CD4-positive, alpha-beta memory T cell (primary cell): Measurements from ENCODE around the gene USP10. TPM values are rescaled to one million over a fixed set of nuclear protein-coding genes. Genes with fewer than 3 reads are reported as not detected.

Source experiments
- CTCF ChIA-PET: fragments of 350-600 bp; sonication (Branson Sonifier 250); formaldehyde crosslinking; loops from one replicate; lab custom pipeline; 2021; ENCODE audit warnings: inconsistent platforms; ENCODE audit not compliant: partially characterized antibody; lab: Charles Lee
- POLR2A ChIA-PET: fragments of 350-600 bp; sonication (Branson Sonifier 250); formaldehyde crosslinking; loops from one replicate; lab custom pipeline; 2021; ENCODE audit not compliant: partially characterized antibody; lab: Charles Lee
- DNase-seq, 5 donors: peaks; one replicate each; pipeline versions ENCODE4 v3.0.0 to v3.0.0-alpha.2; 2020 to 2022; ENCODE audit warnings: mixed read lengths in 1 of 5
- H3K27ac ChIP-seq: one replicate; pipeline ENCODE4 v1.7.0; 2013; ENCODE audit warnings: low read depth, low read length
- H3K27me3 ChIP-seq: 2 replicates; pipeline ENCODE4 v1.7.0; 2013; ENCODE audit warnings: mild to moderate bottlenecking, low read length, moderate library complexity; ENCODE audit not compliant: insufficient read depth
- H3K36me3 ChIP-seq: 2 replicates; pipeline ENCODE4 v1.7.0; 2013; ENCODE audit warnings: mild to moderate bottlenecking, low read length, moderate library complexity; ENCODE audit not compliant: insufficient read depth
- H3K4me1 ChIP-seq: 2 replicates; pipeline ENCODE4 v1.7.0; 2013; ENCODE audit warnings: mild to moderate bottlenecking, low read length, moderate library complexity; ENCODE audit not compliant: insufficient read depth
- H3K4me3 ChIP-seq, 2 donors: one replicate each; pipeline ENCODE4 v1.7.0; 2013; ENCODE audit warnings: low read length in 2 of 2, mild to moderate bottlenecking in 1 of 2
- H3K9me3 ChIP-seq, 2 donors: one replicate each; pipeline ENCODE4 v1.7.0; 2013; ENCODE audit warnings: low read length in 2 of 2, control low read depth in 1 of 2; ENCODE audit not compliant: control insufficient read depth in 1 of 2
- H3K27ac Mint-ChIP-seq, 7 donors: one replicate each; pipeline ENCODE4 v1.8.0; 2020 to 2021; ENCODE audit warnings: mixed read lengths in 7 of 7, mild to moderate bottlenecking in 6 of 7, inconsistent platforms in 3 of 7, moderate library complexity in 3 of 7
- H3K27me3 Mint-ChIP-seq, 2 donors: one replicate each; pipeline ENCODE4 v1.8.0; 2020 to 2021; ENCODE audit warnings: mixed read lengths in 2 of 2
- H3K36me3 Mint-ChIP-seq, 2 donors: one replicate each; pipeline ENCODE4 v1.8.0; 2020 to 2021; ENCODE audit warnings: mixed read lengths in 2 of 2, inconsistent platforms in 1 of 2, mild to moderate bottlenecking in 1 of 2
- H3K4me1 Mint-ChIP-seq, 4 donors: one replicate each; pipeline ENCODE4 v1.8.0; 2020 to 2021; ENCODE audit warnings: mixed read lengths in 4 of 4, mild to moderate bottlenecking in 1 of 4
- H3K4me3 Mint-ChIP-seq, 8 donors: one replicate each; pipeline ENCODE4 v1.8.0; 2020 to 2021; ENCODE audit warnings: mixed read lengths in 8 of 8, mild to moderate bottlenecking in 7 of 8, moderate library complexity in 6 of 8, inconsistent platforms in 3 of 8
- H3K9me3 Mint-ChIP-seq, 8 donors: one replicate each; pipeline ENCODE4 v1.8.0; 2020 to 2021; ENCODE audit warnings: mixed read lengths in 8 of 8, mild to moderate bottlenecking in 5 of 8, inconsistent platforms in 3 of 8, moderate library complexity in 1 of 8
- intact Hi-C: fragments of 100-400 bp; cut with micrococcal nuclease; formaldehyde crosslinking; loops from one replicate; pipeline ENCODE4 v1.15.1; 2023
- polyA plus RNA-seq, 2 donors: library from polyadenylated mRNA; unstranded; fragments of 300-500 nt; fragmentation: Illumina TruSeq; gene quantifications; one replicate each; pipeline ENCODE4 v1.2.3, GENCODE V29; 2021
- total RNA-seq, 2 experiments: library from RNA; stranded (reverse); gene quantifications; one replicate each; pipeline ENCODE4 v1.2.3, GENCODE V29; 2021

USP10 gene
- total and polyA plus RNA-seq, 4 experiments from 2014 or later, result 89.0 to 419 (median 181) TPM

GRCh38 chr16:84813141-84813934 is 113.5 kb downstream of the USP10 start:
- Histone ChIP-seq H3K27me3 (no peaks in the 10 kb centered on the region), H3K36me3 (no peaks in the 10 kb centered on the region), H3K4me1 (peaks cover 9% of the 10 kb centered on the region), H3K27ac (no peak overlapping the region), H3K4me3 (no peak overlapping the region), H3K9me3 (no peaks in the 10 kb centered on the region)
- DNase-seq, result no peak
- intact Hi-C loops, result no loop called here
- peak overlapping the region in 1 of 7 donors; percentile 13 for H3K27ac Mint-ChIP-seq
- ChIA-PET POLR2A (no interaction called here), CTCF (interaction anchor here (1.1 kb wide), 1 partner anchor 59 kb away, joined by 4 read pairs; no protein-coding TSS in a partner anchor)
- no peak overlapping the region for H3K4me3 Mint-ChIP-seq
- H3K27me3 Mint-ChIP-seq, result peaks cover 0 to 2% of the 10 kb centered on the region in 2 donors
- H3K36me3 Mint-ChIP-seq, result no peaks in the 10 kb centered on the region
- H3K9me3 Mint-ChIP-seq, result peaks cover 0 to 2% (median 0%) of the 10 kb centered on the region in 8 donors
- peaks cover 4 to 18% (median 9%) of the 10 kb centered on the region in 4 donors for H3K4me1 Mint-ChIP-seq

GRCh38 chr16:84815462-84815861 is 115.7 kb downstream of the USP10 start:
- intact Hi-C loops, result no loop called here
- peaks cover 10 to 29% (median 15%) of the 10 kb centered on the region in 4 donors for H3K4me1 Mint-ChIP-seq
- peaks cover 0 to 2% (median 0%) of the 10 kb centered on the region in 8 donors for H3K9me3 Mint-ChIP-seq
- H3K27me3 Mint-ChIP-seq, result peaks cover 2% of the 10 kb centered on the region in 2 donors
- ChIA-PET CTCF (no interaction called here), POLR2A (no interaction called here)
- H3K36me3 Mint-ChIP-seq, result no peaks in the 10 kb centered on the region
- Histone ChIP-seq H3K4me1 (peaks cover 20% of the 10 kb centered on the region), H3K36me3 (no peaks in the 10 kb centered on the region), H3K9me3 (no peaks in the 10 kb centered on the region), H3K27ac (no peak overlapping the region), H3K27me3 (no peaks in the 10 kb centered on the region), H3K4me3 (no peak overlapping the region)
- no peak for DNase-seq
- H3K4me3 Mint-ChIP-seq, result no peak overlapping the region
- H3K27ac Mint-ChIP-seq, result no peak overlapping the region

- POLR2A ChIA-PET, result no interaction called here
- no peak overlapping the region for H3K27ac Mint-ChIP-seq
- peaks cover 2% of the 10 kb centered on the region in 2 donors for H3K27me3 Mint-ChIP-seq
- no peaks in the 10 kb centered on the region for H3K9me3 ChIP-seq
- H3K27me3 ChIP-seq, result no peaks in the 10 kb centered on the region
- no peaks in the 10 kb centered on the region for H3K36me3 Mint-ChIP-seq
- H3K4me3 Mint-ChIP-seq, result no peak overlapping the region
- no peaks in the 10 kb centered on the region for H3K36me3 ChIP-seq
- peaks cover 21% of the 10 kb centered on the region for H3K4me1 ChIP-seq
- H3K27ac ChIP-seq, result no peak overlapping the region
- H3K9me3 Mint-ChIP-seq, result peaks cover 0 to 2% (median 0%) of the 10 kb centered on the region in 8 donors
- no peak for DNase-seq
- CTCF ChIA-PET, result no interaction called here
- intact Hi-C loops, result no loop called here
- H3K4me3 ChIP-seq, result no peak overlapping the region
- peaks cover 9 to 30% (median 13%) of the 10 kb centered on the region in 4 donors for H3K4me1 Mint-ChIP-seq
Measured at GRCh38 chr16:84816023-84816422, 116.2 kb downstream of the USP10 start.

GRCh38 chr16:84816485-84816884 is 116.7 kb downstream of the USP10 start:
- Histone ChIP-seq H3K27ac (no peak overlapping the region), H3K9me3 (no peaks in the 10 kb centered on the region), H3K36me3 (no peaks in the 10 kb centered on the region), H3K4me1 (peaks cover 18% of the 10 kb centered on the region), H3K4me3 (no peak overlapping the region), H3K27me3 (no peaks in the 10 kb centered on the region)
- CTCF ChIA-PET, result no interaction called here
- no peak overlapping the region for H3K4me3 Mint-ChIP-seq
- no peak overlapping the region for H3K27ac Mint-ChIP-seq
- POLR2A ChIA-PET, result no interaction called here
- peaks cover 2 to 3% of the 10 kb centered on the region in 2 donors for H3K27me3 Mint-ChIP-seq
- no peaks in the 10 kb centered on the region for H3K36me3 Mint-ChIP-seq
- DNase-seq, result no peak
- peaks cover 0 to 2% (median 0%) of the 10 kb centered on the region in 8 donors for H3K9me3 Mint-ChIP-seq
- H3K4me1 Mint-ChIP-seq, result peaks cover 8 to 30% (median 15%) of the 10 kb centered on the region in 4 donors
- intact Hi-C loops, result no loop called here

GRCh38 chr16:84817206-84817605 is 117.4 kb downstream of the USP10 start:
- intact Hi-C loops, result no loop called here
- no peak overlapping the region for H3K27ac ChIP-seq
- Mint-ChIP-seq H3K9me3 (peaks cover 0 to 2% (median 0%) of the 10 kb centered on the region in 8 donors), H3K27ac (peak overlapping the region in 1 of 7 donors; percentile 13), H3K4me1 (peaks cover 8 to 30% (median 16%) of the 10 kb centered on the region in 4 donors), H3K36me3 (no peaks in the 10 kb centered on the region), H3K4me3 (no peak overlapping the region), H3K27me3 (peaks cover 3 to 5% of the 10 kb centered on the region in 2 donors)
- no peak overlapping the region for H3K4me3 ChIP-seq
- no peaks in the 10 kb centered on the region for H3K36me3 ChIP-seq
- no peak for DNase-seq
- H3K4me1 ChIP-seq, result peaks cover 18% of the 10 kb centered on the region
- POLR2A ChIA-PET, result no interaction called here
- no peaks in the 10 kb centered on the region for H3K27me3 ChIP-seq
- no peaks in the 10 kb centered on the region for H3K9me3 ChIP-seq
- CTCF ChIA-PET, result no interaction called here

GRCh38 chr16:84817613-84818012 is 117.8 kb downstream of the USP10 start:
- Mint-ChIP-seq H3K9me3 (no peaks in the 10 kb centered on the region), H3K36me3 (no peaks in the 10 kb centered on the region), H3K4me1 (peaks cover 8 to 32% (median 15%) of the 10 kb centered on the region in 4 donors), H3K27me3 (peaks cover 4 to 8% of the 10 kb centered on the region in 2 donors), H3K27ac (peak overlapping the region in 2 of 7 donors; percentile 13 to 36), H3K4me3 (no peak overlapping the region)
- ChIA-PET CTCF (no interaction called here), POLR2A (no interaction called here)
- Histone ChIP-seq H3K4me3 (no peak overlapping the region), H3K4me1 (peaks cover 18% of the 10 kb centered on the region), H3K27me3 (no peaks in the 10 kb centered on the region), H3K9me3 (no peaks in the 10 kb centered on the region), H3K36me3 (no peaks in the 10 kb centered on the region), H3K27ac (no peak overlapping the region)
- intact Hi-C loops, result no loop called here
- no peak for DNase-seq

GRCh38 chr16:84818133-84818532 is 118.3 kb downstream of the USP10 start:
- Mint-ChIP-seq H3K9me3 (no peaks in the 10 kb centered on the region), H3K4me1 (peaks cover 8 to 37% (median 14%) of the 10 kb centered on the region in 4 donors), H3K36me3 (no peaks in the 10 kb centered on the region), H3K4me3 (no peak overlapping the region), H3K27me3 (peaks cover 7 to 13% of the 10 kb centered on the region in 2 donors), H3K27ac (no peak overlapping the region)
- Histone ChIP-seq H3K9me3 (no peaks in the 10 kb centered on the region), H3K27me3 (no peaks in the 10 kb centered on the region), H3K4me3 (no peak overlapping the region), H3K27ac (no peak overlapping the region), H3K4me1 (peaks cover 18% of the 10 kb centered on the region), H3K36me3 (no peaks in the 10 kb centered on the region)
- intact Hi-C loops, result no loop called here
- CTCF ChIA-PET, result interaction anchor here (2.1 kb wide), 1 partner anchor 63 kb away, joined by 6 read pairs; no protein-coding TSS in a partner anchor
- POLR2A ChIA-PET, result no interaction called here
- DNase-seq, result no peak
